RPMI8226 (cell line): ENCODE results near the gene RCL1.
"Not testable (repeated sequence)": the region's sequence is repeated elsewhere in the genome, so short reads cannot be mapped to it uniquely, and the experiment has no call there.

Experiments
- DNase-seq: peaks from one replicate; pipeline ENCODE4 v3.0.0-alpha.2; 2015

RCL1 gene, protein sequence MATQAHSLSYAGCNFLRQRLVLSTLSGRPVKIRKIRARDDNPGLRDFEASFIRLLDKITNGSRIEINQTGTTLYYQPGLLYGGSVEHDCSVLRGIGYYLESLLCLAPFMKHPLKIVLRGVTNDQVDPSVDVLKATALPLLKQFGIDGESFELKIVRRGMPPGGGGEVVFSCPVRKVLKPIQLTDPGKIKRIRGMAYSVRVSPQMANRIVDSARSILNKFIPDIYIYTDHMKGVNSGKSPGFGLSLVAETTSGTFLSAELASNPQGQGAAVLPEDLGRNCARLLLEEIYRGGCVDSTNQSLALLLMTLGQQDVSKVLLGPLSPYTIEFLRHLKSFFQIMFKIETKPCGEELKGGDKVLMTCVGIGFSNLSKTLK

GRCh38 chr9:4792572-4793458, at the start of gene RCL1:
Gene RCL1 (plus strand): TSS chr9:4792944. CDS start chr9:4793092, 148 bp downstream.
- peak; percentile 96 for DNase-seq

DNA sequence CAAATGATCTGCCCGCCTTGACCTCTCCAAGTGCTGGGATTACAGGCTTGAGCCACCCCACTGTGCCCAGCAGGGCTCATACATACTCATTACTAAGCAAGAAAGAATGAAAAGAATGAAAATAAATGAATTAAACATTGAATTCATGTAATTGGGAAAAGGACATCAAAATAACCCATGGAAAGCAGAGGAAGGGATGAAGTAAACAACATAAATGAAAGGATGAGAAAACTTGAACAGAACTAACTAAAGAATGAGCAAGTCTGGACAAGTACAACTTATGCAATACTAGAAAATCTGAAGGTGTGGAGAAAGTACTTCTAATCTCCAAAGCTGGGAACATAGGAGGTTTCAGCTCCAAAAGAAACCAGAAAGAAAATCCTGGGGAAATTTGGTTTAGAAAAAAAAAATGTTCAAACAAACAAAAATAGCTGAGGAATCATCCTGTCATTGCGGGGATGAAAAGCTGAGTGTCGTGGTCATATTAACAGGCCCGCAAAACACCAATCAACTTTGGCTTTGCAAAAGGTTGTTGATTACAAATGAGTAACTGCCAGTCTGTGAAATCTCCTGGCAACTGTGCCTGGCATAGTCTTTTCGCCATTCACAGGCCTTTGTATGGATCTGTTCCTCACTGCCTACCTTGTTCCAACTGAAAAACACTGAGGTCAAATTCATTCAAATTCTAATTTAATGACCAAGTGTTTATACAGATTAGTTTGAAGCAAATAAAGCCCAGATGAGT, 49.4 kb upstream of the RCL1 start:
- no peak for DNase-seq

DNA sequence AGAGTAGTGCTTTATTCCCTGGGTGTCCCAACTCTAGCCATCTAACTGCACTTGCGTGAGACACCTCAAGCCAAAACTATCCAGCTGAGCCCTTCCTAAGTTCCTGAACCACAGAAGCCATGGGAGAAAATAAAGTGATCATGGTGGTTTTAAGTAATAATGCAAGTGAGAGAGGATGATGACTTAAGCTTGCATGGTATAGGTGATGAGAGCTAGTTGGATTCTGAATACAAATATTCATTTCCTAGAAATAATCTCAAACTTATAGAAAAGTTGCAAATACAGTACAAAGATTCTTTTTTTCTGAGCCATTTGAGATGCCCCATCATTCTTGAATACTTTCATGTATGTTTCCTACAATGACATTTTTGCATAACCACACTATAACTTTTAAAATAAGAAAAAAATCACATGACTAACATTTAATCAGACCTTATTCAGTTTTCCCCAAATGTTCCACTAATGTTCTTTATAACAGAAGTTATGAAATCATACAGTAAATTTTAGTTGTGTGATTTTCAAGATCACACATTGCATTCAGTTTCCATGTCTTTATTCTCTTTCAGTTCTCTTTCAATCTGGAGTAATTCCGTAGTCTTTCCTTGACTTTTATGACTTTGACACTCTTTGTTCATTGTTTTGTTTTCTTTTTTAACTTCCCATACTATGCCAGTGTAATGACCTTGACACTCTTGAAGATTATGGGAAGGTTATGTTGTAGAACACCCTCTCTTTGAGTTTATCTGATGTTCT, 46.3 kb upstream of the RCL1 start:
- no peak for DNase-seq

DNA sequence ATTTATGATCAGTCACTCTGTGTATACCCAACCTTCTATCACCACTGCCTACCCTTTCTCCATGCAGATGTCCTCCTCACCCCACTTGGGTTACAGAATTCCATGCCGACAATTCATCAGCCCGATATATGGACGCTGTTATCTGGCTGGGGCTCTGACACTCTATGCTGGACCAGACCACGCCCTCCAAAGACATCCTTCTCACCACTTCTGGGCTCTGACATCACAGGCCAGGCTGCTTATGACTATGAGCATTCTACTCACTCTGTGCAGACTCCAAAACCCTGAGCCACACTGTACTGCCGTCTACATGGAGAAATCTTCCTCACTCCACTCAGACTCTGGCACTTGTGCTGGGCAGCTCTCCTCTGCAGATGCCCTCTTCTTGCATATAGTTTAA, 44.1 kb upstream of the RCL1 start:
- DNase-seq = no peak

DNA sequence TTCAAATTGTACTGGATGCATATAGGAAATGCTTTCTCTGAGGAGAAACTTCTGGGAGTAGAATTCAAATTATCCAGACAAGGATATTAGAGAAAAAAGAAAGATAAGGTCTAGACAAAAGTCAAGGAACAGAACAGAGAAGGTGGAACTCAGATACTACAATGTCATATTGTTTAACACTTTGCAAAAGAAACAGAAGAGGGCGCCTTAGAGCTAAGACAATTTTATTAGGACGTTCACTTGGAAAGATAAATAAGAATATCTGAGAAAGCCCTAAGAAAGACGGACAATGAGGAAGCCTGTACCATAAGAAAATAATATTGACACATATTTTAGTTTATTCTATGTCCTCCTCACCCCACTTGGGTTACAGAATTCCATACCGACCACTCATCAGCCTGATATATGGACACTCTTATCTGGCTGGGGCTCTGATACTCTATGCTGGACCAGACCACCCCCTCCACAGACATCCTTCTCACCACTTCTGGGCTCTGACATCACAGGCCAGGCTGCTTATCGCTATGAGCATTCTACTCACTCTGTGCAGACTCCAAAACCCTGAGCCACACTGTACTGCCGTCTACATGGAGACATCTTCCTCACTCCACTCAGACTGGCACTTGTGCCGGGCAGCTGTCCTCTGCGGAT, 42.6 kb upstream of the RCL1 start:
- peak; percentile 55 for DNase-seq

- not testable (repeated sequence) for DNase-seq
Observed at GRCh38 chr9:4754530-4754929, 38.2 kb upstream of the RCL1 start.

- DNase-seq = no peak
Observed at GRCh38 chr9:4755026-4755609, 37.6 kb upstream of the RCL1 start.

DNA sequence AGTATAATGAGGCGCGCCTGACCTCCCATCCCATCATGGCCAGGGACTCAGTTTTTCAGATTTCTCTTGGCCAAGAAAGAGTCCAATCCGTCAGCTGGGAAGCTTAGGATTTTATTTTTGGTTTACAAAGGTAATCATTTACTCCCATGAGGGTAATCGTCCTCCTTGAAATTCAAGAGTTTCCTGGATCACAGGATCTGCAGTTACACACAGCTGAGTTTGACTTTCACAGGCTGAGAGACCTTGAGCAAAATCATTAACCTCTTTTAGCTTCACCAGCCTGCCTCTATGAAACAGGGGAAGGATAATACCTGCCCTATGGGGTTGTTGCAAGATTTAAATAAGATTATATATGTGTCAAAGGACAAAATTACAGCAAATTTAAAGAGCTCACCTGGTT, 36.3 kb upstream of the RCL1 start:
- no peak for DNase-seq

DNA sequence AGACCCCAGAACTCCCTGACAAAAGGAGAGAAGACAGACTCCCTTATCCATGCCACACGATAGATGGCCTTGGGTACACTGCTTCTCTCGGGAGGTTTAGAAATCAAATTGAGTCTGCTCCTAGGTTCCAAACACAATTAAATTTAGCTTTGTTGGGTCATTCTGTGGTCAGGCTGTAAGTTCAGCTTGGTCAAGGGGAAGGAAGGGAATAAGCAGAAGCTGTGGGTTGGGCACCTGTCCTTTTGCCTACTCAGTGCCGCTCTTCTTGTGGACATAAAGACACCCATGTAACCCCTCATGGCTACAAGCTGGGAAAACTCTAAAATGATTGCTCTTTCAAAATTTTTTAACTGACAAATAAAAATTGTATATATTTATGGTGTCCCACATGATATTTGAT, 32.6 kb upstream of the RCL1 start:
- DNase-seq = no peak

GRCh38 chr9:4762108-4762885, 30.4 kb upstream of the RCL1 start:
- peak; percentile 76 for DNase-seq

DNA sequence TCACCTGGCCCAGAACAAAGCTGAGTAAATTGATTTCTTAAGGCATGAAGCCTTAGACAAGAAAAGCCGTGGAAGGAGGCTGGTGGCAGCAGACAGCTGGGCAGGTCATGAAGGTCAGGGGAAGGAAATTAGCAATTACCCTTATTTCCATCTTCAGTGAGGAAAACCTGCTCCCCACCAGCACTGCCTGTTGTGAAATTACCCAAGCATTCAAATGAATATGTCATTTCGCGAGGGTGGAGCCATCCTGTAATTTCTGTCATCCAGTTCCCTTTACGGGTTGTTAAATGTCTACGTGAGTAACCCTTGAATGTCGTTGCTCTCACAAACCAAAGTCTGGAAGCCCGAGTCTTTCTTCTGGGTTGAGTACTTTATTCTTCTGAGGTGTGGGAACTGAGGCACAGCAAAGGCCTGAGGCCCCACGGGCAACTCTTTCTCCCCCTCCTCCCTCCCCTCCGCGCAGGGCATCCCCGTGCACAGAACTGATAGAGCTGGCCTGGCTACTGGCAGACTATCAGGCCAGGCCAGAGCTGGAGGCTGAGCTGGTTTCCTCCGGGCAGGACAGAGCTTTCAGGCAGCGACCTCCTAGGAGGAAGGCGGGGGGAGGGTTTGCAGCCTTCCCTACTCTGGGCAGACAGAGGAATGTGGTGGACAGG, 29.7 kb upstream of the RCL1 start:
- DNase-seq = no peak

- no peak for DNase-seq
Observed at GRCh38 chr9:4764033-4764432, 28.7 kb upstream of the RCL1 start.

DNA sequence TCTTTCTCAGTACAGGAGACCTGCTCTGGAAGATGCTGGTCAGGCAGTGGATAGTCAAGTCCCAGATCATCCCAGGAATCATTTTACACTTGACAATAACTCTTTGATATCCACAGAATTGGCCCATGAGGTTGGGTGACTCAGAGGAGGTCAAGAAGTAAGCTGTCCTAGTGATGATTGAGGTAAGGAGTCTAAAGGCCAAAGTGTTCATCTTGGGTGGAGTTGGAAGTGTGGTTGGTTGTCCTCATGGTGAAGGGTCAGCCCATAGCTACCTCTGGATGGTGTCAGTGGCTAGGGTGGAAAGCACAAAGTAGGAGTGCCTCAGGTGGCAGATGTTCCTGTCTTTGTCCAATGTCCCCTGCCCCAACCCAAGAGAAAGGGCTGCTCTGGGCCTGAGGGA, 24.1 kb upstream of the RCL1 start:
- no peak for DNase-seq

- no peak for DNase-seq
Observed at GRCh38 chr9:4769321-4770080, 23.2 kb upstream of the RCL1 start.

DNA sequence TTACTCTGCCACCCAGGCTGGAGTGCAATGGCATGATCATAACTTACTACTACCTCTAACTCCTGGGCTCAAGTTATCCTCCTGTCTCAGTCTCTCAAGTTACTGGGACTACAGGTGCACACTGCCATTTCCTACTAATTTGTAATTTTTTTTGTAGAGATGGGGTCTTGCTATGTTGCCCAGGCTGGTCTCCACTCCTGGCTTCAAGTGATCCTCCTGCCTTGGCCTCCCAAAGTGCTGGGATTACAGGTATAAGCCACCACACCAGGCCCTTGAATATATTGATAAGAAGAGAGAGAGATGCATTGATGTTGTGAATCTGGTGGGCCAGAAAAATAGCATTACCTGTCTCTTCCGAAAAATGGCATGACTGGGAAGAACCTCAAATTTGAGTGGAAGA, 21.0 kb upstream of the RCL1 start:
- no peak for DNase-seq

DNA sequence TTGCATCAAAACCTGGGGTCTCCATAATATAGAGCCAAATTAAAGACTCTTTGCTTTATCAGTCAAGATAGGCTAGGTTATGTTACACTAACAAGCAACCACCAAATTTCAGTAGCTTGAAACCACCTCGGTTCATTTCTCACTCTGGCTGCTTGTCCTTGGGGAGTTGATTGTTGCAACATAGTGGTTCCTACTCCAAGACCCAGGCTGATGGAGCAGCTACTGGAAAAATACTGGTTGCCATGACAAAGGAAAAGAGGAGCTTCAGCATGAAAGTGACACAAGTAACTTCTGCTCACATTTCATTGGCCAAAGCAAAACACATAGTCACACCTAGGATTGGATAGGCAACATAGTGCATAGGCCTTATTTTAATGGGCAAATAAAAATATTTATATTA, 18.5 kb upstream of the RCL1 start:
- no peak for DNase-seq

DNA sequence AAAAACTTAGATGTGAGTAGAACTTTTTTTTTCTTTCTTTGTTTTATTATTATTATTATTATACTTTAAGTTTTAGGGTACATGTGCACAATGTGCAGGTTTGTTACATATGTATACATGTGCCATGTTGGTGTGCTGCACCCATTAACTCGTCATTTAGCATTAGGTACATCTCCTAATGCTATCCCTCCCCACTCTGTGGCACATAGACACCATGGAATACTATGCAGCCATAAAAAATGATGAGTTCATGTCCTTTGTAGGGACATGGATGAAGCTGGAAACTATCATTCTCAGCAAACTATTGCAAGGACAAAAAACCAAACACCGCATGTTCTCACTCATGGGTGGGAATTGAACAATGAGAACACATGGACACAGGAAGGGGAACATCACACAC, 17.8 kb upstream of the RCL1 start:
- DNase-seq = not testable (repeated sequence)

DNA sequence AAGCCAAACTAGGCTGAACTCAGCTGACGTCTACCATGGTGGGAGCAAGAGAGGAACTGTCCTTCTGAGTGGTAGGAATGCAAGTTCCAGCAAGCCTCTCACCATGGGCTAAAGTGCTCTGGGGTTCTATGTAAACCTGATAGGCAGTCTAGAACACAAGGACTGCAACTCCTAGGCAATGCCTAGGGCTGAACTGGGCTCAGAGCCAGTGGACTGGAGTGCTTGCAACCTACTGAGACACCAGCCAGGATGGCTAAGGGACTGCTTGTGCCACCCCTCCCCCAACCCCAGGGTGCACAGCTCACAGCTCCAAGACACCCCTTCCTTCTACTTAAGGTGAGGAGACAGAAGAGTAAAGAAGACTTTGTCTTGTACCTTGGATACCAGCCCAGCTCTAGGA, 12.1 kb upstream of the RCL1 start:
- no peak for DNase-seq

GRCh38 chr9:4781408-4781807, 11.3 kb upstream of the RCL1 start:
- DNase-seq = no peak

DNA sequence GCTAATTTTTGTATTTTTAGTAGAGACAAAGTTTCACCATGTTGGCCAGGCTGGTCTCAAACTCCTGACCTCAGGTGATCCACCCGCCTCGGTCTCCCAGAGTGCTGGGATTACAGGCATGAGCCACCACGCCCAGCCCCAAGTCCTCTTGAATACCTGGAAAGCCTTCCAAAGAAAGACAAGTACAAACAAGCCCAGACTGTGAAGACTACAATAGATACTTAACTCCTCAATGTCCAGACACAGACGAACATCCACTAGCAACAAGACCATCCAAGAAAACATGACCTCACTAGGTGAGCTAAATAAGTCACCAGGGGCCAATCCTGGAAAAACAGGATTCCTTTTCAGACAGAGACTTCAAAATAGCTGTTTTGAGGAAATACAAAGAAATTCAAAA, 9.6 kb upstream of the RCL1 start:
- DNase-seq = not testable (repeated sequence)
